Transverse colon (tissue), 4 donors: ENCODE results near the gene ZFX. TPM values are rescaled to one million over a fixed set of nuclear protein-coding genes. Genes with fewer than 3 reads are reported as not detected.
A peak's percentile ranks its signal among the peaks of the same experiment; 100 is the strongest.

Experiments
- DNase-seq: peaks from one replicate; pipeline ENCODE4 v3.0.0-alpha.2; 2019
- H3K27ac ChIP-seq, 4 donors: fragments of 200-600 bp; sonication (generic); 2 replicates each; pipeline ENCODE4 v1.5.1; 2016 to 2018; ENCODE audit warnings: inconsistent platforms in 4 of 4
- H3K27me3 ChIP-seq: fragments of 200-600 bp; sonication (generic); 2 replicates; pipeline ENCODE4 v1.5.1; 2017; ENCODE audit warnings: inconsistent platforms
- H3K36me3 ChIP-seq, 4 donors: fragments of 200-600 bp; sonication (generic); 2 replicates each; pipeline ENCODE4 v1.5.1; 2017 to 2019; ENCODE audit warnings: inconsistent platforms in 4 of 4
- H3K4me1 ChIP-seq, 4 donors: fragments of 200-600 bp; sonication (generic); 2 replicates each; pipeline ENCODE4 v1.5.1; 2017 to 2020; ENCODE audit warnings: inconsistent platforms in 4 of 4
- H3K4me3 ChIP-seq, 4 donors: fragments of 200-600 bp; sonication (generic); 1 replicate in 1 of 4; 2 replicates in 3 of 4; pipeline versions ENCODE4 v1.5.1 to v1.6.1; 2017 to 2019; ENCODE audit warnings: inconsistent platforms in 4 of 4
- H3K9me3 ChIP-seq, 2 donors: fragments of 200-600 bp; sonication (generic); 2 replicates each; pipeline ENCODE4 v1.5.1; 2017 to 2019; ENCODE audit warnings: inconsistent platforms in 2 of 2
- EP300 ChIP-seq: sonication (generic); formaldehyde crosslinking; IDR thresholded peaks from one replicate; pipeline ENCODE4 v1.6.1; 2017; ENCODE audit warnings: antibody characterized with exemption, low read depth
- POLR2A ChIP-seq: fragments of 450-650 bp; IDR thresholded peaks from one replicate; pipeline ENCODE4 v1.6.1; 2016; ENCODE audit warnings: antibody characterized with exemption, mild to moderate bottlenecking, moderate library complexity
- POLR2AphosphoS5 ChIP-seq, 3 donors: sonication (generic); formaldehyde crosslinking; IDR thresholded peaks; one replicate each; pipeline ENCODE4 v1.6.1; 2016; ENCODE audit warnings: antibody characterized with exemption in 3 of 3
- WGBS, 2 donors: methylation state at CpG; one replicate each; pipeline ENCODE4 v1.1.5; 2018; ENCODE audit warnings: low coverage in 1 of 2; 5-methylcytosine and 5-hydroxymethylcytosine counted together
- in situ Hi-C, 4 donors: fragments of 200-750 bp; cut with MboI; loops; one replicate each; pipeline versions ENCODE4 v1.15.0 to v1.15.1; 2017; ENCODE audit warnings: low sequenced_read_pairs in 3 of 4, low pct_ligation_motif_present in 1 of 4, low pct_unique_long_range_greater_than_20kb in 1 of 4
- intact Hi-C: fragments of 100-400 bp; cut with DNase I; formaldehyde crosslinking; loops from one replicate; pipeline ENCODE4 v1.15.1; 2023; ENCODE audit warnings: low total_unique reads
- total RNA-seq, 4 donors: library from RNA; depleted of rRNA; stranded (reverse); fragments of >200 nt; gene quantifications; one replicate each; pipeline ENCODE4 v1.1.0, GENCODE V29; 2016
- TF ChIP-seq, protein P1 (sequence below), 5 experiments: fragments of 200-600 bp in 3 of 5; fragments of 450-650 bp in 2 of 5; sonication (generic) in 3 of 5; IDR thresholded peaks; 1 replicate in 2 of 5; 2 replicates in 3 of 5; pipeline ENCODE4 v1.5.1; 2016 to 2017; ENCODE audit warnings: antibody characterized with exemption in 5 of 5, inconsistent platforms in 3 of 5, mild to moderate bottlenecking in 2 of 5, moderate library complexity in 1 of 5

Gene ZFX
- total RNA-seq, 4 donors from 2014 or later = 33.7 to 50.5 (median 47.4) TPM

GRCh38 chrX:24146283-24146949 lies 3.1 kb upstream of the ZFX start:
- no peaks in the 10 kb centered on the region for H3K36me3 ChIP-seq
- WGBS, 2 donors = 10 to 20% methylated on average over 4 to 6 of the region's 6 CpGs
- H3K4me1 ChIP-seq = peaks cover 6 to 28% (median 15%) of the 10 kb centered on the region in 4 donors
- DNase-seq = no peak
- intact Hi-C loops = no loop called here
- H3K9me3 ChIP-seq = no peaks in the 10 kb centered on the region
- H3K4me3 ChIP-seq = no peak overlapping the region
- H3K27ac ChIP-seq = peak overlapping the region; percentile 97 to 99 (median 98)
- H3K27me3 ChIP-seq = no peaks in the 10 kb centered on the region
- TF ChIP-seq EP300 (no peak), POLR2AphosphoS5 (IDR thresholded peaks at IDR 0.05) (no peak), POLR2A (no peak)
- TF ChIP-seq, protein P1, sequence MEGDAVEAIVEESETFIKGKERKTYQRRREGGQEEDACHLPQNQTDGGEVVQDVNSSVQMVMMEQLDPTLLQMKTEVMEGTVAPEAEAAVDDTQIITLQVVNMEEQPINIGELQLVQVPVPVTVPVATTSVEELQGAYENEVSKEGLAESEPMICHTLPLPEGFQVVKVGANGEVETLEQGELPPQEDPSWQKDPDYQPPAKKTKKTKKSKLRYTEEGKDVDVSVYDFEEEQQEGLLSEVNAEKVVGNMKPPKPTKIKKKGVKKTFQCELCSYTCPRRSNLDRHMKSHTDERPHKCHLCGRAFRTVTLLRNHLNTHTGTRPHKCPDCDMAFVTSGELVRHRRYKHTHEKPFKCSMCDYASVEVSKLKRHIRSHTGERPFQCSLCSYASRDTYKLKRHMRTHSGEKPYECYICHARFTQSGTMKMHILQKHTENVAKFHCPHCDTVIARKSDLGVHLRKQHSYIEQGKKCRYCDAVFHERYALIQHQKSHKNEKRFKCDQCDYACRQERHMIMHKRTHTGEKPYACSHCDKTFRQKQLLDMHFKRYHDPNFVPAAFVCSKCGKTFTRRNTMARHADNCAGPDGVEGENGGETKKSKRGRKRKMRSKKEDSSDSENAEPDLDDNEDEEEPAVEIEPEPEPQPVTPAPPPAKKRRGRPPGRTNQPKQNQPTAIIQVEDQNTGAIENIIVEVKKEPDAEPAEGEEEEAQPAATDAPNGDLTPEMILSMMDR (IDR thresholded peaks at IDR 0.05) = no peak
- in situ Hi-C loops = no loop called here

DNA sequence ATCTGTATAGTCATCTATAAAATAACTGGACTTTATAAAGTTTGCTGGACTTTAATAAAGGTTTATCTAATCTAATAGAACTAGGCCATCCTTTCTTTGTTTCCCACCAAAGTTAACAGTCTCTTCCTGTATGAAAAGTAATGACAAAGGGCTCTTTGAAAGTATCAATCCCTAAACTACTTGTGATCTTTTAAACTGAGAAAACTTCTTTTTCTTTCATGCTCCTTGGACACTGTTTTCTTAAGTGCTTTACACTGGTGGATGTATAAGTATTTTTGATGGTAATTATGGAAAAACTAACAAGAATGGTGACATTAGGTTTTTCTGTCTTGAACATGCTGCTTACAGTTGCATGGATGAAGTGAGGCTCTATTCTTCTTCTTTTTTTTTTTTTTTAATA lies 2.4 kb upstream of the ZFX start:
- H3K4me1 ChIP-seq = peaks cover 8 to 35% (median 20%) of the 10 kb centered on the region in 4 donors
- intact Hi-C loops (no loop called here), in situ Hi-C loops (no loop called here)
- H3K27me3 ChIP-seq = no peaks in the 10 kb centered on the region
- DNase-seq = no peak
- no peaks in the 10 kb centered on the region for H3K36me3 ChIP-seq
- no peak for TF ChIP-seq EP300
- TF ChIP-seq POLR2AphosphoS5 (IDR thresholded peaks at IDR 0.05) = no peak
- TF ChIP-seq, protein P1 (IDR thresholded peaks at IDR 0.05) = no peak
- TF ChIP-seq POLR2A = no peak
- H3K9me3 ChIP-seq = no peaks in the 10 kb centered on the region
- no peak overlapping the region for H3K4me3 ChIP-seq
- peak overlapping the region; percentile 97 to 99 (median 98) for H3K27ac ChIP-seq

GRCh38 chrX:24148121-24148520 lies 1.4 kb upstream of the ZFX start:
- TF ChIP-seq, protein P1 (IDR thresholded peaks at IDR 0.05) = no peak
- no peak for TF ChIP-seq POLR2AphosphoS5 (IDR thresholded peaks at IDR 0.05)
- no peak for TF ChIP-seq EP300
- TF ChIP-seq POLR2A = no peak
- Histone ChIP-seq H3K4me1 (peaks cover 14 to 45% (median 27%) of the 10 kb centered on the region in 4 donors), H3K36me3 (no peaks in the 10 kb centered on the region), H3K9me3 (no peaks in the 10 kb centered on the region), H3K27me3 (no peaks in the 10 kb centered on the region), H3K27ac (peak overlapping the region; percentile 97 to 99 (median 98)), H3K4me3 (peak overlapping the region in 2 of 4 donors; percentile 71 to 74)
- WGBS, 2 donors = 3 to 20% methylated on average over 3 of the region's 3 CpGs
- intact Hi-C loops = no loop called here
- DNase-seq = no peak
- in situ Hi-C loops = no loop called here

DNA sequence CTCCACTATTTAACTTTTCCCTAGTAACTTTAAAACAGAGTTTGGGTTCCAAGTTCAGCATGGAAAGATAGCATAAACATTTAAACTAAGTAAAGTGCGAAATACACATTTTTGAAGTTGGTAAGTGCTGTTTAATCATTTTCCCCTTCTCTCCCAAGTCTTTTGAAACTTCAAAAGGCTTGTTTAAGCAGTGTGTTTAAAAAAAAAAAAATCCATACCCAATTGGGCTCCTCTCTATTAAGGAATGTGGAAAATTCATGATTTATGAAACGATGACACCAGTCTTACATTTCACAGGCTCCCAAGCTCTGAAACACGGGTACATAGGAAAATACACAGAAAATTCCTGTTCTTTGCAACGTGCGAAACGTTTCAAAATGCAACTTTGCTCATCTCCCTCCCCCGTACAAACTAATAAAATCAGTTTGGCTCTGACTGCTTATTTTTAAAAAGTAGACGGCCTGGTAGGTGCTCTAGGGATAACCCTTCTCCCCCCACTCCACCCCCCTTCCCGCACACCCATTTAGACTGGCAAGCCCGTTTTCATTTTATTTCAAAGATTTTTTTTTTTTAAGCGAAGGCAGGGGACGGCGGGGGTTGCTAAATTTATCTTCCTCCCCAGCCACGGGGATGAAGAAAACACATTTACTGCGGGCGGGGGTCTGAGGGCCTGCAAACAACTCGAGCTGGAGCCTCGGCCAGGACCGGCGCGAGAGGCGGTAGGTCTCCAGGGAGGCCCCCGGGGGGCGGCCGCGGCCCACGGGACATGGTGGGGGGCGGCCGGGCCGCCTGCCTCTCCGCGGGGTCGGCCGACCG lies 786 bp upstream of the ZFX start:
- Histone ChIP-seq H3K27ac (peak overlapping the region; percentile 97 to 99 (median 98)), H3K4me1 (peaks cover 14 to 51% (median 34%) of the 10 kb centered on the region in 4 donors), H3K36me3 (no peaks in the 10 kb centered on the region), H3K27me3 (no peaks in the 10 kb centered on the region), H3K9me3 (no peaks in the 10 kb centered on the region), H3K4me3 (peak overlapping the region; percentile 50 to 74 (median 72))
- TF ChIP-seq EP300 (no peak), POLR2AphosphoS5 (IDR thresholded peaks at IDR 0.05) (no peak), POLR2A (no peak)
- TF ChIP-seq, protein P1 (IDR thresholded peaks at IDR 0.05) = no peak
- intact Hi-C loops = no loop called here
- in situ Hi-C loops = no loop called here
- WGBS, 2 donors = 1 to 10% methylated on average over 1 to 33 of the region's 35 CpGs
- DNase-seq = no peak
